Measurements from ENCODE around the gene MBTD1. TPM values are rescaled to one million over a fixed set of nuclear protein-coding genes. Genes with fewer than 3 reads are reported as not detected.

The MBTD1 gene
- total RNA-seq, 2 experiments from 2014 or later, result 7.0 to 10.2 TPM

GRCh38 chr17:51221322-51221721 is 38.5 kb downstream of the MBTD1 start:
- peaks cover 14% of the 10 kb centered on the region for H3K4me1 Mint-ChIP-seq (ENCODE audit: low read depth)
- ATAC-seq (no peak), DNase-seq (no peak)
- H3K9me3 Mint-ChIP-seq, result no peaks in the 10 kb centered on the region
- intact Hi-C loops (cut with micrococcal nuclease), result no loop called here
- POLR2A ChIA-PET, result no interaction called here
- no peak overlapping the region for H3K4me3 Mint-ChIP-seq
- peaks cover 29% of the 10 kb centered on the region for H3K36me3 Mint-ChIP-seq (ENCODE audit: low read depth)
- no peaks in the 10 kb centered on the region for H3K27me3 Mint-ChIP-seq
- CTCF ChIA-PET, result no interaction called here
- no peak overlapping the region for H3K27ac Mint-ChIP-seq
- TF ChIP-seq CTCF (IDR thresholded peaks at IDR 0.05), result no peak

GRCh38 chr17:51217946-51218345 is 41.9 kb downstream of the MBTD1 start:
- ATAC-seq (no peak), DNase-seq (no peak)
- Mint-ChIP-seq H3K4me3 (no peak overlapping the region), H3K36me3 (ENCODE audit: low read depth) (peaks cover 24% of the 10 kb centered on the region), H3K4me1 (ENCODE audit: low read depth) (no peaks in the 10 kb centered on the region), H3K9me3 (no peaks in the 10 kb centered on the region), H3K27me3 (no peaks in the 10 kb centered on the region), H3K27ac (no peak overlapping the region)
- no peak for TF ChIP-seq CTCF (IDR thresholded peaks at IDR 0.05)
- ChIA-PET POLR2A (no interaction called here), CTCF (no interaction called here)
- intact Hi-C loops (cut with micrococcal nuclease), result no loop called here

- intact Hi-C loops (cut with micrococcal nuclease), result no loop called here
- DNase-seq (no peak), ATAC-seq (no peak)
- no peak for TF ChIP-seq CTCF (IDR thresholded peaks at IDR 0.05)
- Mint-ChIP-seq H3K4me3 (no peak overlapping the region), H3K27me3 (no peaks in the 10 kb centered on the region), H3K36me3 (ENCODE audit: low read depth) (peaks cover 21% of the 10 kb centered on the region), H3K27ac (no peak overlapping the region), H3K9me3 (no peaks in the 10 kb centered on the region), H3K4me1 (ENCODE audit: low read depth) (no peaks in the 10 kb centered on the region)
- CTCF ChIA-PET, result no interaction called here
- POLR2A ChIA-PET, result no interaction called here
Observed at GRCh38 chr17:51214920-51215319, 44.9 kb downstream of the MBTD1 start.

GRCh38 chr17:51203838-51204237 is 56.0 kb downstream of the MBTD1 start:
- no peak for ATAC-seq
- Mint-ChIP-seq H3K27me3 (no peaks in the 10 kb centered on the region), H3K4me1 (ENCODE audit: low read depth) (no peaks in the 10 kb centered on the region), H3K36me3 (ENCODE audit: low read depth) (peaks cover 15% of the 10 kb centered on the region), H3K9me3 (no peaks in the 10 kb centered on the region), H3K27ac (no peak overlapping the region), H3K4me3 (no peak overlapping the region)
- ChIA-PET CTCF (interaction anchor here (1.0 kb wide), 1 partner anchor 53 kb away, joined by 3 read pairs; no protein-coding TSS in a partner anchor), POLR2A (no interaction called here)
- TF ChIP-seq CTCF (IDR thresholded peaks at IDR 0.05), result no peak
- no peak for DNase-seq
- intact Hi-C loops (cut with micrococcal nuclease), result no loop called here

- H3K4me3 Mint-ChIP-seq, result no peak overlapping the region
- intact Hi-C loops (cut with micrococcal nuclease), result no loop called here
- no peaks in the 10 kb centered on the region for H3K9me3 Mint-ChIP-seq
- no peaks in the 10 kb centered on the region for H3K27me3 Mint-ChIP-seq
- H3K27ac Mint-ChIP-seq, result no peak overlapping the region
- ATAC-seq (no peak), DNase-seq (no peak)
- peaks cover 16% of the 10 kb centered on the region for H3K36me3 Mint-ChIP-seq (ENCODE audit: low read depth)
- no peaks in the 10 kb centered on the region for H3K4me1 Mint-ChIP-seq (ENCODE audit: low read depth)
- ChIA-PET CTCF (no interaction called here), POLR2A (no interaction called here)
- TF ChIP-seq CTCF (IDR thresholded peaks at IDR 0.05), result no peak
Observed at GRCh38 chr17:51200846-51201245, 59.0 kb downstream of the MBTD1 start.
